ENCODE measurements around the gene MRPL1. TPM values are rescaled to one million over a fixed set of nuclear protein-coding genes. Genes with fewer than 3 reads are reported as not detected.

The MRPL1 gene
- total RNA-seq, 4 donors from 2014 or later: 29.2 to 52.0 (median 31.5) TPM

- DNase-seq (peak; percentile 61 to 67), ATAC-seq (peak; percentile 54 to 62)
- Histone ChIP-seq H3K36me3 (no peaks in the 10 kb centered on the region), H3K27ac (peak overlapping the region; percentile 91 to 100 (median 98)), H3K4me3 (peak overlapping the region; percentile 75 to 97 (median 92)), H3K4me1 (peaks cover 54 to 58% of the 10 kb centered on the region in 2 donors), H3K9me3 (no peaks in the 10 kb centered on the region), H3K27me3 (no peaks in the 10 kb centered on the region)
- no peak for TF ChIP-seq POLR2A (IDR thresholded peaks at IDR 0.05)
- peak; percentile 19 to 66 (median 45) for TF ChIP-seq CTCF (IDR thresholded peaks at IDR 0.05 in 4 of 5, conservative IDR thresholded peaks at IDR 0.05 in 1 of 5)
- in situ Hi-C loops (cut with MboI; ENCODE audit: low sequenced_read_pairs in 4 of 4) (no loop called here), intact Hi-C loops (cut with DNase I; ENCODE audit: low total_unique reads) (loop anchor here (2.0 to 5.0 kb wide), 2 partner anchors 41 to 239 kb away; partner anchors contain the start of gene FRAS1)
These were observed 44.5 kb upstream of the MRPL1 start for GRCh38 chr4:77818073-77818601.

GRCh38 chr4:77818602-77819403 is 43.8 kb upstream of the MRPL1 start, which contains the start of gene CNOT6L:
TSS of gene CNOT6L (minus strand) at chr4:77819368. CDS start at chr4:77819308, 60 bp downstream.
- in situ Hi-C loops (cut with MboI; ENCODE audit: low sequenced_read_pairs in 4 of 4) (no loop called here), intact Hi-C loops (cut with DNase I; ENCODE audit: low total_unique reads) (loop anchor here (2.0 to 5.0 kb wide), 2 partner anchors 42 to 238 kb away; partner anchors contain the start of gene FRAS1)
- Histone ChIP-seq H3K36me3 (no peaks in the 10 kb centered on the region), H3K4me3 (peak within 1 kb of the TSS; percentile 80 to 97 (median 92)), H3K27me3 (no peaks in the 10 kb centered on the region), H3K4me1 (peaks cover 47 to 53% of the 10 kb centered on the region in 2 donors), H3K9me3 (no peaks in the 10 kb centered on the region), H3K27ac (peak within 1 kb of the TSS; percentile 91 to 100 (median 98))
- TF ChIP-seq CTCF (IDR thresholded peaks at IDR 0.05 in 4 of 5, conservative IDR thresholded peaks at IDR 0.05 in 1 of 5) (no peak), POLR2A (IDR thresholded peaks at IDR 0.05) (peak; percentile 26 to 44)
- ATAC-seq (peak; percentile 50 to 63), DNase-seq (peak; percentile 43 to 56)

GRCh38 chr4:77819404-77819842 is 43.2 kb upstream of the MRPL1 start:
- ATAC-seq (peak; percentile 17 to 28), DNase-seq (no peak)
- Histone ChIP-seq H3K27ac (peak overlapping the region; percentile 91 to 100 (median 98)), H3K9me3 (no peaks in the 10 kb centered on the region), H3K4me3 (peak overlapping the region; percentile 80 to 97 (median 92)), H3K27me3 (no peaks in the 10 kb centered on the region), H3K4me1 (peaks cover 41 to 48% of the 10 kb centered on the region in 2 donors), H3K36me3 (no peaks in the 10 kb centered on the region)
- intact Hi-C loops (cut with DNase I; ENCODE audit: low total_unique reads): loop anchor here (2.0 to 5.0 kb wide), 2 partner anchors 43 to 238 kb away; partner anchors contain the start of gene FRAS1
- TF ChIP-seq POLR2A (IDR thresholded peaks at IDR 0.05) (no peak), CTCF (IDR thresholded peaks at IDR 0.05 in 4 of 5, conservative IDR thresholded peaks at IDR 0.05 in 1 of 5) (no peak)
- in situ Hi-C loops (cut with MboI; ENCODE audit: low sequenced_read_pairs in 4 of 4): no loop called here

GRCh38 chr4:77819843-77820648 is 42.6 kb upstream of the MRPL1 start:
- peak; percentile 90 to 92 for DNase-seq
- Histone ChIP-seq H3K36me3 (no peaks in the 10 kb centered on the region), H3K27ac (peak overlapping the region; percentile 91 to 100 (median 98)), H3K27me3 (no peaks in the 10 kb centered on the region), H3K4me3 (peak overlapping the region; percentile 80 to 97 (median 92)), H3K9me3 (no peaks in the 10 kb centered on the region), H3K4me1 (peaks cover 40 to 43% of the 10 kb centered on the region in 2 donors)
- intact Hi-C loops (cut with DNase I; ENCODE audit: low total_unique reads): loop anchor here (1.0 to 5.0 kb wide), 4 partner anchors 42 to 957 kb away; partner anchors contain the start of genes BMP2K, FRAS1 and MRPL1
- peak in 1 of 5 experiments; percentile 23 for TF ChIP-seq CTCF (IDR thresholded peaks at IDR 0.05 in 4 of 5, conservative IDR thresholded peaks at IDR 0.05 in 1 of 5)
- peak; percentile 92 to 96 for TF ChIP-seq POLR2A (IDR thresholded peaks at IDR 0.05)
- in situ Hi-C loops (cut with MboI; ENCODE audit: low sequenced_read_pairs in 4 of 4): no loop called here
- peak; percentile 81 to 82 for ATAC-seq
